ENCODE measurements around the gene RNF19B. TPM values are rescaled to one million over a fixed set of nuclear protein-coding genes. Genes with fewer than 3 reads are reported as not detected.

RNF19B gene
- total RNA-seq, 1 experiment from 2014 or later = 22.5 TPM

DNA sequence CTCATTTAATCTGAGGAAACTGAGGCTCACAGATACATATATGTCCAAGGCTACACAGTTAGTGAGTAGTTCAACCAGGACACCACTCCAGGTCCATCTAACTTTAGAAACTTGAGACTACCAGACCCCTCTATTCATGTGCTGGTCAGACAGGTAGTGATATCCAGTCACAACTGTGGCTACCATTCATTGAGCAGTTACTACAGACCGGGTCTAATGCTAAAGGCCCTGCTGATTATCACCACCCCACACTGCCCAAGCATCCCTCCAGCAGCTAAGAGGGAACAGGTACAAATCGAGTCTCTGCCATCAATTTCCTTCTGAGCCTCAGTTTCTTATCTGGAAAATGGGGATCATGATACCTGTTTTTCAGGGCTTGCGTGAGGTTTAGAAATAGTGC is 73.0 kb downstream of the RNF19B start:
- TF ChIP-seq FOSL1 (IDR thresholded peaks at IDR 0.05; ENCODE audit: low read depth) (no peak), TCF7L2 (IDR thresholded peaks at IDR 0.05; ENCODE audit: borderline replicate concordance, extremely low read depth, insufficient read depth, insufficient read length) (no peak), SP1 (IDR thresholded peaks at IDR 0.05; ENCODE audit: low read depth) (no peak), EZH2phosphoT487 (IDR thresholded peaks at IDR 0.05; ENCODE audit: borderline replicate concordance) (no peak), POLR2A (IDR thresholded peaks at IDR 0.05; ENCODE audit: borderline replicate concordance, extremely low read depth, insufficient read depth, insufficient read length) (no peak), POLR2AphosphoS5 (IDR thresholded peaks at IDR 0.05; ENCODE audit: low read depth, low read length) (no peak), CEBPB (IDR thresholded peaks at IDR 0.05; ENCODE audit: low read depth) (no peak), SRF (IDR thresholded peaks at IDR 0.05; ENCODE audit: low read depth) (no peak), EGR1 (IDR thresholded peaks at IDR 0.05; ENCODE audit: low read depth) (no peak)
- TF ChIP-seq, protein P1, sequence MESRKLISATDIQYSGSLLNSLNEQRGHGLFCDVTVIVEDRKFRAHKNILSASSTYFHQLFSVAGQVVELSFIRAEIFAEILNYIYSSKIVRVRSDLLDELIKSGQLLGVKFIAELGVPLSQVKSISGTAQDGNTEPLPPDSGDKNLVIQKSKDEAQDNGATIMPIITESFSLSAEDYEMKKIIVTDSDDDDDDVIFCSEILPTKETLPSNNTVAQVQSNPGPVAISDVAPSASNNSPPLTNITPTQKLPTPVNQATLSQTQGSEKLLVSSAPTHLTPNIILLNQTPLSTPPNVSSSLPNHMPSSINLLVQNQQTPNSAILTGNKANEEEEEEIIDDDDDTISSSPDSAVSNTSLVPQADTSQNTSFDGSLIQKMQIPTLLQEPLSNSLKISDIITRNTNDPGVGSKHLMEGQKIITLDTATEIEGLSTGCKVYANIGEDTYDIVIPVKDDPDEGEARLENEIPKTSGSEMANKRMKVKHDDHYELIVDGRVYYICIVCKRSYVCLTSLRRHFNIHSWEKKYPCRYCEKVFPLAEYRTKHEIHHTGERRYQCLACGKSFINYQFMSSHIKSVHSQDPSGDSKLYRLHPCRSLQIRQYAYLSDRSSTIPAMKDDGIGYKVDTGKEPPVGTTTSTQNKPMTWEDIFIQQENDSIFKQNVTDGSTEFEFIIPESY (IDR thresholded peaks at IDR 0.05; ENCODE audit: extremely low read depth, insufficient replicate concordance, low read length) = no peak
- TF ChIP-seq, protein P2, sequence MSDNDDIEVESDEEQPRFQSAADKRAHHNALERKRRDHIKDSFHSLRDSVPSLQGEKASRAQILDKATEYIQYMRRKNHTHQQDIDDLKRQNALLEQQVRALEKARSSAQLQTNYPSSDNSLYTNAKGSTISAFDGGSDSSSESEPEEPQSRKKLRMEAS (IDR thresholded peaks at IDR 0.05) = no peak
- TF ChIP-seq, protein P3, sequence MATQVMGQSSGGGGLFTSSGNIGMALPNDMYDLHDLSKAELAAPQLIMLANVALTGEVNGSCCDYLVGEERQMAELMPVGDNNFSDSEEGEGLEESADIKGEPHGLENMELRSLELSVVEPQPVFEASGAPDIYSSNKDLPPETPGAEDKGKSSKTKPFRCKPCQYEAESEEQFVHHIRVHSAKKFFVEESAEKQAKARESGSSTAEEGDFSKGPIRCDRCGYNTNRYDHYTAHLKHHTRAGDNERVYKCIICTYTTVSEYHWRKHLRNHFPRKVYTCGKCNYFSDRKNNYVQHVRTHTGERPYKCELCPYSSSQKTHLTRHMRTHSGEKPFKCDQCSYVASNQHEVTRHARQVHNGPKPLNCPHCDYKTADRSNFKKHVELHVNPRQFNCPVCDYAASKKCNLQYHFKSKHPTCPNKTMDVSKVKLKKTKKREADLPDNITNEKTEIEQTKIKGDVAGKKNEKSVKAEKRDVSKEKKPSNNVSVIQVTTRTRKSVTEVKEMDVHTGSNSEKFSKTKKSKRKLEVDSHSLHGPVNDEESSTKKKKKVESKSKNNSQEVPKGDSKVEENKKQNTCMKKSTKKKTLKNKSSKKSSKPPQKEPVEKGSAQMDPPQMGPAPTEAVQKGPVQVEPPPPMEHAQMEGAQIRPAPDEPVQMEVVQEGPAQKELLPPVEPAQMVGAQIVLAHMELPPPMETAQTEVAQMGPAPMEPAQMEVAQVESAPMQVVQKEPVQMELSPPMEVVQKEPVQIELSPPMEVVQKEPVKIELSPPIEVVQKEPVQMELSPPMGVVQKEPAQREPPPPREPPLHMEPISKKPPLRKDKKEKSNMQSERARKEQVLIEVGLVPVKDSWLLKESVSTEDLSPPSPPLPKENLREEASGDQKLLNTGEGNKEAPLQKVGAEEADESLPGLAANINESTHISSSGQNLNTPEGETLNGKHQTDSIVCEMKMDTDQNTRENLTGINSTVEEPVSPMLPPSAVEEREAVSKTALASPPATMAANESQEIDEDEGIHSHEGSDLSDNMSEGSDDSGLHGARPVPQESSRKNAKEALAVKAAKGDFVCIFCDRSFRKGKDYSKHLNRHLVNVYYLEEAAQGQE (IDR thresholded peaks at IDR 0.05; ENCODE audit: low read depth) = no peak
- no peak overlapping the region for H3K4me2 ChIP-seq (ENCODE audit: low read length)
- no peaks in the 10 kb centered on the region for H3K79me2 ChIP-seq (ENCODE audit: insufficient read depth, low read length)
- intact Hi-C loops (cut with micrococcal nuclease) = no loop called here
- BruUV-seq (replicated peaks) = no TSS peak
- peaks cover 0 to 14% of the 10 kb centered on the region in 2 experiments; a peak in 1 of 4 replicates for H3K4me1 ChIP-seq (ENCODE audit: control insufficient read depth in 1 of 2, insufficient read depth in 2 of 2, low read length in 2 of 2)
- RAD21 ChIA-PET (ENCODE audit: low non-redundant PET in 1 of 2, low total read pairs in 2 of 2, uncharacterized antibody in 2 of 2, unreplicated experiment in 2 of 2) = no interaction called here
- POLR2A ChIA-PET = no interaction called here
- ATAC-seq (no peak), DNase-seq (ENCODE audit: low read depth, low spot score) (no peak)
- no peaks in the 10 kb centered on the region for H3K36me3 ChIP-seq (ENCODE audit: control insufficient read depth in 1 of 2, insufficient read depth in 2 of 2, low read length in 2 of 2)
- H3K27me3 ChIP-seq (ENCODE audit: insufficient read depth, low read length) = no peaks in the 10 kb centered on the region
- H3K4me3 ChIP-seq (replicated peaks in 1 of 2; ENCODE audit: low read depth in 1 of 2, low read length in 2 of 2) = no peak overlapping the region
- CTCF ChIA-PET = interaction anchor here (1.2 kb wide), 1 partner anchor 73 kb away, joined by 4 read pairs; the partner anchor contains the start of gene RNF19B
- no peaks in the 10 kb centered on the region for H4K20me1 ChIP-seq (ENCODE audit: insufficient read depth)
- no peaks in the 10 kb centered on the region for H3K9me2 ChIP-seq (ENCODE audit: insufficient read depth)
- no peak overlapping the region for H3K27ac ChIP-seq (ENCODE audit: low read depth, low read length)
- H3K9me3 ChIP-seq (ENCODE audit: control insufficient read depth in 1 of 2, insufficient read depth in 1 of 2, low read depth in 1 of 2, low read length in 2 of 2) = no peaks in the 10 kb centered on the region
- H2AFZ ChIP-seq (ENCODE audit: low read depth, low read length, poor library complexity, severe bottlenecking) = no peak overlapping the region
- no peak overlapping the region for H3K9ac ChIP-seq (ENCODE audit: low read length)

Measured in HCT116 (cell line).